ENCODE results near the gene POLR3H.

POLR3H gene

GRCh38 chr22:41512421-41513194, 31.7 kb downstream of the POLR3H start (continued):
- TF ChIP-seq ZNF830 (tag by site-specific recombination; IDR thresholded peaks at IDR 0.05; ENCODE audit: low read depth) (no peak), ZNF449 (tag by site-specific recombination; IDR thresholded peaks at IDR 0.05) (peak; percentile 97), ZNF48 (tag by site-specific recombination; IDR thresholded peaks at IDR 0.05) (no peak), KLF17 (tag by site-specific recombination; IDR thresholded peaks at IDR 0.05) (no peak), GLI4 (tag by site-specific recombination; IDR thresholded peaks at IDR 0.05) (no peak), ZBTB11 (tag by site-specific recombination; conservative IDR thresholded peaks at IDR 0.05; ENCODE audit: low read depth) (no peak), ZNF585B (tag by site-specific recombination; IDR thresholded peaks at IDR 0.05) (no peak), ZFP37 (tag by site-specific recombination; IDR thresholded peaks at IDR 0.05) (0 out of 2 replicates have a peak, but pooled peaks have one; percentile 56), ZNF600 (tag by site-specific recombination; IDR thresholded peaks at IDR 0.05) (peak; percentile 81), GLIS1 (tag by site-specific recombination; IDR thresholded peaks at IDR 0.05) (peak; percentile 76), ZNF555 (tag by site-specific recombination; conservative IDR thresholded peaks at IDR 0.05) (no peak), ZNF266 (tag by site-specific recombination; IDR thresholded peaks at IDR 0.05; ENCODE audit: low read depth) (no peak), ZNF791 (tag by site-specific recombination; IDR thresholded peaks at IDR 0.05) (no peak), ZNF341 (tag by site-specific recombination; IDR thresholded peaks at IDR 0.05; ENCODE audit: low read depth) (peak; percentile 86), PRDM10 (tag by site-specific recombination; IDR thresholded peaks at IDR 0.05) (peak; percentile 47), PBX3 (CRISPR knock-in tag; IDR thresholded peaks at IDR 0.05) (0 out of 2 replicates have a peak, but pooled peaks have one; percentile 36), ZNF513 (tag by site-specific recombination; IDR thresholded peaks at IDR 0.05) (no peak), ZNF26 (tag by site-specific recombination; IDR thresholded peaks at IDR 0.05) (no peak), WT1 (tag by site-specific recombination; IDR thresholded peaks at IDR 0.05) (peak; percentile 75), ZNF335 (tag by site-specific recombination; conservative IDR thresholded peaks at IDR 0.05) (no peak), HIC1 (tag by site-specific recombination; IDR thresholded peaks at IDR 0.05) (0 out of 2 replicates have a peak, but pooled peaks have one; percentile 29)
